ENCODE measurements around the gene PTGER2. TPM values are rescaled to one million over a fixed set of nuclear protein-coding genes. Genes with fewer than 3 reads are reported as not detected.

The PTGER2 gene
- total and polyA plus RNA-seq, 2 of the 13 experiments (the other 11 are each of a cell fraction or from before 2014, with no cell fraction given), result not detected

- TF ChIP-seq ZNF607 (CRISPR knock-in tag; IDR thresholded peaks at IDR 0.05; ENCODE audit: borderline replicate concordance) (no peak), GMEB2 (CRISPR knock-in tag; IDR thresholded peaks at IDR 0.05; ENCODE audit: low read depth) (no peak), ZBTB37 (CRISPR knock-in tag; IDR thresholded peaks at IDR 0.05) (no peak), NFATC3 (CRISPR knock-in tag; IDR thresholded peaks at IDR 0.05) (no peak), BHLHE40 (IDR thresholded peaks at IDR 0.05; ENCODE audit: low read length) (no peak), SP5 (CRISPR knock-in tag; IDR thresholded peaks at IDR 0.05; ENCODE audit: borderline replicate concordance, low read depth) (no peak), ELK4 (CRISPR knock-in tag; IDR thresholded peaks at IDR 0.05; ENCODE audit: borderline replicate concordance) (no peak), ZNF225 (CRISPR knock-in tag; IDR thresholded peaks at IDR 0.05) (no peak)
These were observed 34.2 kb downstream of the PTGER2 start (continued) for GRCh38 chr14:52348279-52348678.

GRCh38 chr14:52348776-52349175 lies 34.7 kb downstream of the PTGER2 start:
- BruUV-seq (replicated peaks), result no TSS peak
- no peak overlapping the region for H3K27ac ChIP-seq (ENCODE audit: extremely low read length, insufficient read depth, low read length)
- no peak overlapping the region for H2AFZ ChIP-seq (ENCODE audit: low read length)
- H3K4me1 ChIP-seq (ENCODE audit: insufficient read depth, low read length), result peaks cover 7% of the 10 kb centered on the region
- H3K4me3 ChIP-seq (replicated peaks in 1 of 3; ENCODE audit: insufficient read depth in 1 of 3, low read depth in 2 of 3, low read length in 3 of 3), result no peak overlapping the region
- WGBS (ENCODE audit: low lambda C conversion rate), result 9% methylated on average over 2 of the region's 2 CpGs
- no peak overlapping the region for H3K4me2 ChIP-seq (ENCODE audit: low read depth, low read length)
- no peaks in the 10 kb centered on the region for H3K79me2 ChIP-seq (ENCODE audit: insufficient read depth, low read length)
- H3K27me3 ChIP-seq (ENCODE audit: control insufficient read depth in 1 of 2, insufficient read depth in 2 of 2, low read length in 2 of 2), result no peaks in the 10 kb centered on the region; a peak in 1 of 5 replicates
- FAIRE-seq (no peak), DNase-seq (ENCODE audit: low spot score) (no peak), ATAC-seq (no peak)
- in situ Hi-C loops (cut with HindIII; ENCODE audit: extremely low pct_ligation_motif_present, low pct_unique_long_range_greater_than_20kb) (no loop called here), intact Hi-C loops (cut with micrococcal nuclease; ENCODE audit: unreplicated experiment) (no loop called here)
- CTCF ChIA-PET (ENCODE audit: low intra/inter-chr PET ratio, low total read pairs), result no interaction called here
- no peaks in the 10 kb centered on the region for H3K9me3 ChIP-seq (ENCODE audit: low read length)
- H4K20me1 ChIP-seq (ENCODE audit: insufficient read depth, low read length), result no peaks in the 10 kb centered on the region
- POLR2A ChIA-PET, result no interaction called here
- no peak overlapping the region for H3K9ac ChIP-seq (ENCODE audit: insufficient read depth, low read depth, low read length)
- H3K36me3 ChIP-seq (replicated peaks in 1 of 2; ENCODE audit: control insufficient read depth in 1 of 2, insufficient read depth in 2 of 2, low read length in 2 of 2), result no peaks in the 10 kb centered on the region
- TF ChIP-seq ZNF280D (CRISPR knock-in tag; IDR thresholded peaks at IDR 0.05), result no peak
- no peak for TF ChIP-seq DBP (CRISPR knock-in tag; IDR thresholded peaks at IDR 0.05; ENCODE audit: not compliant biosample characterization)
- TF ChIP-seq ZBTB21 (CRISPR knock-in tag; IDR thresholded peaks at IDR 0.05), result no peak
- no peak for TF ChIP-seq HNF1B (CRISPR knock-in tag; IDR thresholded peaks at IDR 0.05)
- no peak for TF ChIP-seq RBM39 (IDR thresholded peaks at IDR 0.05; ENCODE audit: low read depth, low read length, poor library complexity, severe bottlenecking)
- TF ChIP-seq HNF4A (CRISPR knock-in tag; IDR thresholded peaks at IDR 0.05), result no peak
- TF ChIP-seq BHLHE40 (IDR thresholded peaks at IDR 0.05; ENCODE audit: low read length), result no peak
